NCI-H1092 treated with DMSO at 0.1 percent for 48 hours (cell line): ENCODE results near the gene WNK2.

Source experiments
- DNase-seq: peaks from one replicate; lab custom pipeline; 2025; lab: John Stamatoyannopoulos, UW

The WNK2 gene

DNA sequence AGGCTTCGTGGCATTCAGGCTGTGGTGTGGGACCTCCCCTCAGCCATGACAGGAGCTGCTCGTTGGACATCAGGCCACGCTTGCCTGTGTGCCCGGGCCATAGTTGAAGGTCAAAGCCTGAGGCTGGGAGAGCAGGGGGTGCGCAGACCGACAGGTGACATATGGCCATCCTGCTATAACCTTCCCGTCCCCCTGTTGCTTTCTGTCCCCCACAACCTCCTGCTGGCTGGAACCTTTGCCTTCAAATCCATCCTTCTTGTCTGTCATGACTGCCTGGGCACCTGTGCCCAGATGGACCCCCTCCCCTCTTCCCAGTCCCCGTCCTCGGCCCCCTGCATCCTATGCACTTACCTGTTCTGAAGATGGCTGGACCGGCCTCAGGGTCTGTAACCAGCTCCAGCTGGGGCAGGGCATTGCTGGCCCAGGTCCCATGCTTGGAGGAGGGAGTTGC is 83.2 kb downstream of the WNK2 start:
- DNase-seq: no peak

- no peak for DNase-seq
Observed at GRCh38 chr9:93267681-93268505, 84.0 kb downstream of the WNK2 start.

GRCh38 chr9:93268551-93269314 is 84.8 kb downstream of the WNK2 start:
- DNase-seq: peak; percentile 33

GRCh38 chr9:93270976-93271375 is 87.0 kb downstream of the WNK2 start:
- DNase-seq: no peak

GRCh38 chr9:93276973-93277372 is 93.0 kb downstream of the WNK2 start:
- DNase-seq: no peak

GRCh38 chr9:93278144-93278543 is 94.2 kb downstream of the WNK2 start:
- DNase-seq: no peak

- no peak for DNase-seq
Observed at GRCh38 chr9:93280661-93281259, 96.8 kb downstream of the WNK2 start.

DNA sequence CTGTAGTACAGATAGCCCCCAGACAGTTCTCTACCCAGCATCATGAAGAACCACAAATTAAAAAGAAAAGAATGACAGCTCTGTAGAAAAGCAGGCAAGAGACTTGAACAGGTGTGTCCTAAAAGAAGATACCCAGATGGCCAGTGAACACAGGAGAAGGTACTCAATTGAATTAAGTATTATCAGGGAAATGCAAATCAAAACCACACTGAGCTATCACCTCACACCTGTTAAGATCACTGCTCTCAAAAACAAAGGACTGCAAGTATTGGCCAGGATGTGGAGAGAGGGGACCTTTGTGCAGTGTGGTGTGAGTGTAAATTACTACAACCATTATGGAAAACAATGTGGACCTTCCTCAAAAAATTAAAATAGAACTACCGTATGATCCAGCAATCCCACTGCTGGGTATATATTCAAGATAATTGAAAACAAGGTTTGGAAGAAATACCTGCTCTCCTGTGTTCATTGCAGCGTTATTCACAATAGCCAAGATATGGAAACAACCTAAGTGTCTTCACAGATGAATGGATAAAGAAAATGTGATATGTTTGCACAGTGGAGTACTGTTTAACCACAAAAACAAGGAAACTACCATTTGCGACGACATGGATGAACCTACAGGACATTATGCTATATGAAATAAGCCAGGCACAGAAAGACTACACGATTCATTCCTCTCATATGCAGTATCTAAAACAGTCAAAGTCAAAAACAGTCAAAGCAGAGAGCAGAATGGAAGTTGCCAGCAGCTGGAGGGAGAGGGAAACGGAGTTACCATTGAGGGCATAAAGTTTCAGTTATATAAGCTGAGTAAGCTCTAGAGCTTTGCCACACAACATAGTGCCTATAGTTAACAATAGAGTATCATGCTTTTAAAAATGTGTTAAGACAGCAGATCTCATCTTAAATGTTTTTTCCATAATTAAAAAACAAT is 102.6 kb downstream of the WNK2 start:
- DNase-seq: no peak

DNA sequence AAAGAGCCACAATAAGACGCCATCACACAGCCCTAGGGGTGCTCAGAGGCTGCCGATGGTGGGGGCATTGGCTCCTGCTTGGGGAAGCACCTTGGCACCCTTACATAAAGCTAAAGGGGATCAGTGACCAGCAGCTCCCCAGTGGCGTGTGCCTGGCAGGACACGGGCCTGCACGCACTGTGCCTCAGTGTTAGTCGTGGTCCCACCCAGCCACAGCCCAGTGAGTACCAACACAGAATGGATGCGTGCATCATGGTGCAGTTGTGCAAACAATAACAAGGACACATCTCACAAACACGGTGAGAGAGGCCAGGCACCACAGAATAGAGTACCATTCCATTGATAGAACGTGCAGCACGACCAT is 103.2 kb downstream of the WNK2 start:
- no peak for DNase-seq

GRCh38 chr9:93287593-93287992 is 103.7 kb downstream of the WNK2 start:
- no peak for DNase-seq

DNA sequence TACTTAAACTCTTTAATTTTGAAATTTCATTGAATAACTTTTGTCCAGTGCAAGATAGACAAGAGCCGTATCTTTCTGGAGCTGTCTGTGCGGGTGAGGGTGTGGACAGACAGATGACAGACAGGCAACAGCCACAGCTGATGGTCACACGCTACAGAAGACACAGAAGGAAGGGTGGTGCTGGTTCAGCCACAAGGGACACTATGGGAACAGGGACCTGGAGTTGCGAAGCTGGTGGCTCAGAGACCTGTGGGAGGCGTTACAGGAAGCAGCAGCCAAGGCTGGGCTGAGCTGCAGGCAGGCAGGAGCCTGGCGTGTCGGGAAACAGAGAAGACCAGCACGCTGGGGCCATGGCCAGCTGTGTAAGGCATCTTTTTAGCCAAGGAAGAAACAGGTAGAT is 104.4 kb downstream of the WNK2 start:
- DNase-seq: no peak

DNA sequence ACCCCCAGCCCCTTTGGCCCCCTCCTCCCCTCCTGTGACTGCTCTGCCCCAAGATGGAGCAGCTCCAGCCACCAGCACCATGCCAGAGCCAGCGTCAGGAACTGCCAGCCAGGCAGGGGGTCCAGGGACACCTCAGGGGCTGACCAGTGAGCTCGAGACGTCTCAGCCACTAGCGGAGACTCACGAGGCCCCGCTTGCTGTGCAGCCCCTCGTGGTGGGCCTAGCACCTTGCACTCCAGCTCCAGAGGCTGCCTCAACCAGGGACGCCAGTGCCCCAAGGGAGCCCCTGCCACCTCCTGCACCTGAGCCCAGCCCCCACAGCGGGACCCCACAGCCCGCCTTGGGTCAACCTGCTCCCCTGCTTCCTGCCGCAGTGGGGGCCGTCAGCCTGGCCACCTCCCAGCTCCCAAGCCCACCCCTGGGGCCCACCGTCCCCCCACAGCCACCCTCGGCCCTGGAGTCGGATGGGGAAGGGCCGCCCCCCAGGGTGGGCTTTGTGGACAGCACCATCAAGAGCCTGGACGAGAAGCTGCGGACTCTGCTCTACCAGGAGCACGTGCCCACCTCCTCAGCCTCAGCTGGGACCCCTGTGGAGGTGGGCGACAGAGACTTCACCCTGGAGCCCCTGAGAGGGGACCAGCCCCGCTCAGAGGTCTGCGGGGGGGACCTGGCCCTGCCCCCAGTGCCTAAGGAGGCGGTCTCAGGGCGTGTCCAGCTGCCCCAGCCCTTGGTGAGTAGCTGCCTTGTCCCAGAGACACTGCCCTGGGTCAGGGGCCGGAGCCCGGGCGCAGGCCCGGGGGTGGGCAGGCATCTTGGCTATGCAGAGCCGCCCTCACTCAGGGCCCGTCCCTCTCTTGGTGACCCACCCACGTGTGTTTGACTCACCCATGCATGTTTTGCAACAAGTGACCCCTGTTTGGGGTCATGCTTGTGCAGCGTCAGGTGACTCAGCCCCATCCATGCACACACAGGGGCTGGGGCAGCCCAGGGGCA is 105.2 kb downstream of the WNK2 start:
- no peak for DNase-seq

DNA sequence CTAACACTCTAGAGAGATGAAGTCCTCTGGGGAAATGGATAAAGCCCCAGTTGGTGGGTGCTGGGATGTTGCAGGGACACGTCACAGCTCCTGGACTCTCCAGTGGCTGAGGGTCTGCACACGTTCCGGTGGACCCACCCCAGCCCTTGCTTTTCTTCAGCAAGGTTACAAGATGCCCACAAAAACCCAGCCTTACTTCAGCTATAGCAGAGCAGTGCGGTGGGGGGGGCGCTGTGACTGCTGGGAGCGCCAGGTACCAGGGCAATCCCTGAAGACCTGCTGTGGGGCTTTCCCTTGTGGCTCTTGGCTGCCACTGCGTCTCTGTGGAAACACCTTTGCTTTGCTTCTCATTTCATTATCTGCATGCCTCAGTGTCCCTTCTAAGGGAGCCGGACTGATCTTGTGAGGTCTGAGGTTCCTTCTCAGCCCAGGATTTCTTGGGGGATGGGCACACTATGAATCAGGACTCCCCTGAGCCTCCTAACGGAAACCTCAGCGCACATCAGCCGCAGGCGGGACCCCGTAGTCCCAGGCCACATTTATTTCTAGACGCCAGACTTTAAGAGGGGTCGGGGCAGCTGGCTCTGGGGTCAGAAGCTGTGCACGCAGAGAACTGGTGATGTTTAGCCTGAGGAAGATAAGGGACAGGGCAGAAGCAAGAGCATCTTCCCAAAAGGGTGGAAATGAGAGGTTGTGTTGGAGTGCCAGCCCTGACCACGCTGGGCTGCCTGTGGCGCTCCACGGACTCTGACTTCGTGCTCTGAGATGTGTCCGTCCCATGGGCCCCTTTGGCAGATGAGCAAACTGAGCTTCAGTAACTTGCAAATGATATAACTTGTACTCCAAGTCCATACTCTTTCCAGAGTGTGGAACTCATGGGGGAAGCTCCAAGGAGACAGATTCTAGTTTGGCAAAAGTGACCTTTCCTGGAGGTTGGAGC is 106.8 kb downstream of the WNK2 start:
- DNase-seq: no peak

DNA sequence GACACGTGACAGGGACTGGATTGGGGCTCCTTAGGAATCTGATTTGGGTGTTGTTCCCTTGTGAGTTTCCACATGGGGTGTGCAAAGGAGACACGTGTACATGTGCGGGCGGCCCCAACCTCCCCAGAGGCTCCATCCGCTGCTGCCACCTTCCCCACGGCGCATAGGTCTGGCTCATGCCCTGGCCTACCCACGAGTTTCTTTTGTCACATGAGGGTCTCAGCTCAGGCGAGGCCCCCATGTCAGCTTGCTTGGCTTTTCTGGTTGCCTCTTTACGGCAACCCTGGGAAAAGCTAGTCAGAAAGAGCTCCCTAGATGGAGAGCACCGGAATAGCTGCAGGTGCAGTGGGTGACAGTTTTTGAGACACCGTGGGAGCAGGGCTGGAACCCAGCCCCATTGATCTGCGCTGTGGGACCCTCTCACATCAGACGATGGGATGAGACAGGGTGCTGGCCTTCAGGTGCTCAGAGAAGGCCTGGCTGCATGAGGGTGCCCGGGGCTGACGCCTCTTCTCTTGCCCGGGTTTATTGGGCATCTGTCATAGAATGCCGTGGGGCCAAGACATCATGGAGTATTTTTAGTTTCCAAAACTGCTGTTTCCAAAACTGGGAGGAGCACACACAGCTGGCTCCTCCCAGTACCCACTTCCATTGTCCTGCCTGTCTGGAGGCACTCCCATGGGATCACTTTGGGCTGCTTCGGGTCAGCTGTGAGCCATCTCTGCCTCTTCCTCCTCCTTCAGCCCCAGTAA is 107.8 kb downstream of the WNK2 start:
- DNase-seq: no peak

DNA sequence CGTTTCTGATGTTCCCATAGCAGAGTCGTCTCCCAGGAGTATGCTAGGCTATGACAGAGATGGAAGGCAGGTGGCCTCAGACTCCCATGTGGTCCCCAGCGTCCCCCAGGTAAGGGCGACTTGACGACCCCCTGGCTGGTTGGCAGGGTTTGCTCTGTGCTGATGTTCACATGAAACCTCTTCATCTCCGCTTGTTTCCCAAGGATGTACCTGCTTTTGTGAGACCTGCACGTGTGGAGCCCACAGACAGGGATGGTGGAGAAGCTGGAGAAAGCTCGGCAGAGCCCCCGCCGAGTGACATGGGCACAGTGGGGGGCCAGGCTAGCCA is 108.3 kb downstream of the WNK2 start:
- no peak for DNase-seq

DNA sequence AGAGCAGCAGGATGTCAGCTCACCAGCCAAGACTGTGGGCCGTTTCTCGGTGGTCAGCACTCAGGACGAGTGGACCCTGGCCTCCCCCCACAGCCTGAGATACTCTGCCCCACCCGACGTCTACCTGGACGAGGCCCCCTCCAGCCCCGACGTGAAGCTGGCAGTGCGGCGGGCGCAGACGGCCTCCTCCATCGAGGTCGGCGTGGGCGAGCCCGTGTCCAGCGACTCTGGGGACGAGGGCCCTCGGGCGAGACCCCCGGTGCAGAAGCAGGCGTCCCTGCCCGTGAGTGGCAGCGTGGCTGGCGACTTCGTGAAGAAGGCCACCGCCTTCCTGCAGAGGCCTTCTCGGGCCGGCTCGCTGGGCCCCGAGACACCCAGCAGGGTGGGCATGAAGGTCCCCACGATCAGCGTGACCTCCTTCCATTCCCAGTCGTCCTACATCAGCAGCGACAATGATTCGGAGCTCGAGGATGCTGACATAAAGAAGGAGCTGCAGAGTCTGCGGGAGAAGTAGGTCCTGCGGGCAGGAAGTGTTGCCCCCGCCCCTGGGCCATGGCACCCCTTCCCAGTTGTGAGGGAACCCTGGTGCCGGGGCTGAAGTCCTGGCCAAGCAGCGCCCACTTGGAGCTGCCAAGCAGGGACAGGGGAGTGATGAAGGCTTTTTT is 108.9 kb downstream of the WNK2 start:
- no peak for DNase-seq

DNA sequence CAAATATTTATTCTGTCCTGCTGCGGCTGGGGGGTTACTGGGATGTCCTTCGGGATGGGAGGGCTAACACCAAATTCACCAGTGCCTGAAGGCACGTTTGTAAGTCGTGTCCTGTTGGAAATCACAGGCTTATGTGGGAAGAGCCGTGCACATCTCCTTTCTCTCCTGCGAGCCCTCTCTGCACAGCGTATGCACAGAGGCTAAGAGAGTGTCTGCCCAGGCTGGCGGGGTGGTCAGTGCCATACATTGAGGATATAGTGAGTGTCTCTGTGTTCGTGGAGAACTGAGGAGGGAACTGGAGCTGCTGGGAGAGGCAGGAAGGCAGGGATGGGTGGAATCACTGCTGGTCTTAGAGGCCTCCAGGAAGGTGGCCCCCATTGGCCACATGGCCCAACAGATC is 110.1 kb downstream of the WNK2 start:
- no peak for DNase-seq

GRCh38 chr9:93295031-93295430 is 111.1 kb downstream of the WNK2 start:
- no peak for DNase-seq
